ENCODE results near the gene SLC16A12.

The SLC16A12 gene, protein sequence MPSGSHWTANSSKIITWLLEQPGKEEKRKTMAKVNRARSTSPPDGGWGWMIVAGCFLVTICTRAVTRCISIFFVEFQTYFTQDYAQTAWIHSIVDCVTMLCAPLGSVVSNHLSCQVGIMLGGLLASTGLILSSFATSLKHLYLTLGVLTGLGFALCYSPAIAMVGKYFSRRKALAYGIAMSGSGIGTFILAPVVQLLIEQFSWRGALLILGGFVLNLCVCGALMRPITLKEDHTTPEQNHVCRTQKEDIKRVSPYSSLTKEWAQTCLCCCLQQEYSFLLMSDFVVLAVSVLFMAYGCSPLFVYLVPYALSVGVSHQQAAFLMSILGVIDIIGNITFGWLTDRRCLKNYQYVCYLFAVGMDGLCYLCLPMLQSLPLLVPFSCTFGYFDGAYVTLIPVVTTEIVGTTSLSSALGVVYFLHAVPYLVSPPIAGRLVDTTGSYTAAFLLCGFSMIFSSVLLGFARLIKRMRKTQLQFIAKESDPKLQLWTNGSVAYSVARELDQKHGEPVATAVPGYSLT

DNA sequence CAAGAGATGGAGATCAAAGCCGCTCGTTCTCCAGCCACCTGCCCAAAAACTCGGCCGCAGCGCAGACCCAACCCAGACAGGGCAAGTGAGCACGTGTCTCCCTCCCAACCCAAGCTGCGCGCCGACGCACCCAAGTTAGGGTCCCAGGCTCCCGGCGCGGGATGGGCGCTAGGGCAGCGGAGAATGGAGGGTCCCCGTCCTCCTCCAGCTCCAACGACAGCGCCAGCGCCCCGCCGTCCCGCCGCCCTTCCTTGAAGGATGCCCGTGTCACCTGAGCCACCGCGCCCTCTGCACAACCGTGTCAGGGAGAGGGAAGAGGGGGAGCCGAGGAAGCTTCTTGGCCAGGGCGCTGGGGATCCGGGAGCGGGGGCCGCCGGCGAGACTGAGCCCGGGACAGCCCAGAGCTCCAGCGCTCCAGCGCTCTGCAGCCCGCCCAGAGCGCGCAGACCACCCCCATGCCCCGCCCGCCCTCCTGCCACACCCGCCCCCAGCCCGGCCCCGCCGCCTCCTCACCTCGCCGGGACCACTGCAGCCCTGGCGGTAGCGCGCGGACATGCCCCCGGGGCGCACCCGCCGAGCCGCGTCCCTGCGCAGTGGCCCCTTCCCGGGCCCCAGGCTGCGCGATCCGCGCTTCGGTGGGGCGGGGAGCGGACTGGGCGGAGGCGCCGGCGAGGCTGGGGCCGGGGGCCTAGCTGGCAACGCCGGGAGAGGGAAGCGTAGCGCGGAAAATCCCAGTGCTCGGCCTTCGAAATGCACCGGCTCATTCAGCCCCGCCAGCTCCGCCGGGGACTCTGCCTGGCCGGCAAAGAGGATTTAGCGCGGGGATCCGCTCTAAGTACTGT, at the start of gene SLC16A12:
Gene SLC16A12, minus strand, starts transcription at position 424 of the 842 bp plus-strand sequence. CDS start 73,016 bp downstream, outside the sequence.
- no peak for DNase-seq (ENCODE audit: low read depth)

DNA sequence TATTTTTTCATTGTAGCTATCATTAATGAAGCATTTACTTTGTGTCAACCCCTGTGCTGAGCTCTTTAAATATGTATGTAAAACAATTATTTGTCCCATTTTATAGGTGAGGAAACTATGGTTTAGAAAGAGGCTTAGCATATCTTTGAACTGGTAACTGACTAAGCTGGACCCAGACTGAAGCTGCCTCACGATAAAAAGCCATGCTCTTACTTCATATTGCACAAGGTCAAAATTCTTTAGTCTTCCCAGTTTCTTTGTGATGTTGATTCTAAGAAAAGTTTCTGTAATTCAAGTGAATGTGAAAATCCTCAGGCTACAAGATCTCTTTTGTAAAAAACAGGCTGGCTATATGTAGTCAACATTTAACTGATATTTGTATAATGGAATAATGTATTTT, 46.6 kb upstream of the SLC16A12 start:
- no peak for DNase-seq (ENCODE audit: low read depth)

DNA sequence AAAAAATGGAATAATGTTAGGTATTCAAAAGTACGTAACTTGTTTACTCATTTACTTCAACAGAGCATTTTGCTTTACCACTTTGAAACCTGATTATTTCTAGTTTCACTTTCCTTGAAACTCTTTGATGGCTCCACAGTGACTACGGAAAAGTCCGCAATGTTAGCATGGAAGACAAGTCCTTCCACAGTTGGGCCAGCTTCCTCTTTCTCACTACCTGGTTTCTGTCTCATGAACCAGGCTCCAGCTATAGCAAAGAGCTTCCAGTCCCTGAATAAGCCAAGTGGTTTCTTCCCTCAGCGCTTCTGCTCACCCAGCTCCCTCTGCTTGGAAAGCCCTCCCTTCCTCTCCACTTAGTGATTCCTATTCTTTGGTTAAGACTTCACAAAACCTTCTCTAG, 44.8 kb upstream of the SLC16A12 start:
- no peak for DNase-seq (ENCODE audit: low read depth)

DNA sequence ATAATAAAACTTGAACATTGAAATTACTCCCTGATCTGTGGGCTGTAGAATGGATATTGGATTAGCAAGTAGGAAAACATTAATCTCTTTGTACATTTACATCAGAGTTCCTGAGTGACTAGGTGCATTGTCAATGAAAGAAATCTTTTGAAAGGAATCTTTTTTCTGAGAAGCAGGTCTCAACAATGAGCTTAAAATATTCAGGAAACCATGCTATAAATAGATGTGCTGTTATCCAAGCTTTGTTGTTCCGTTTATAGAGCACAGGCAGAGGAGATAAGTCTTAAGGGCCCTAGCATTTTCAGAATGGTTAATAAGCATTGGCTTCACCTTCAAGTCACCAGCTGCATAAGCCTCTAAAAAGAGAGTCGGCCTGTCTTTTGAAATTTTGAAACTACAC, 41.3 kb upstream of the SLC16A12 start:
- no peak for DNase-seq (ENCODE audit: low read depth)

DNA sequence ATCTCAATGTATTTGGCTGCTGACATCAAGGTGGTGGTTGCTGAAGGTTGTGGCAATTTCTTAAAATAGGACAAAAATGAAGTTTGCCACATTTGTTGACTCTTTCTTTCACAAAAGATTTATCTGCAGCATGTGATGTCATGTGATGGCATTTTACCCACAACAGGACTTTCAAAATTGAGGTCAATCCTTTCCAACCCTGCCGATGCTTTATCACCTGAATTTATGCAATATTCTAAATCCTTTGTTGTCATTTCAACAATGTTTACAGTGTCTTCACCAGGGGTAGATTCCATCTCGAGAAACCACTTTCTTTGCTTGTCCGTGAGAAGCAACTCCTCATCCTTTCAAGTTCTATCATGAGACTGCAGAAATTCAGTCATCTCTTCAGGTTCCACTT, 40.6 kb upstream of the SLC16A12 start:
- DNase-seq (ENCODE audit: low read depth), result no peak

DNA sequence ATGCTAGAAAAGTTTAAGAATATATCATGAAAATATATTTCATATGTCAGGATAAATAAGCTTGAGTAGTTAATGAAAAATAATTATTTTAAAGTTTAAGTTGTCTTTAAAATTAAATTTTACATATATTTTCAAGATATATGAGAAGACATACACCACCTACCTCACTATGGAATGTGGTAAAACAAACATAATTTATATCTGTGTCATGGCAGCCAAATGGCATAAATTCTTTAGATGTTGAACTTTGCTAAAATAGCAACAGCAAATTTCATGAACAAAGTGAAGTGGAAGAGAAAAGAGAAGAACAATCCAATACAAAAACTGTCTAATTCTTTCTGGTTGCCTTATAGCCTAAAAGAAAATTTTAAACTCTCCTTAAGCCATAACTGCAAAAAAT, 39.6 kb upstream of the SLC16A12 start:
- no peak for DNase-seq (ENCODE audit: low read depth)

DNA sequence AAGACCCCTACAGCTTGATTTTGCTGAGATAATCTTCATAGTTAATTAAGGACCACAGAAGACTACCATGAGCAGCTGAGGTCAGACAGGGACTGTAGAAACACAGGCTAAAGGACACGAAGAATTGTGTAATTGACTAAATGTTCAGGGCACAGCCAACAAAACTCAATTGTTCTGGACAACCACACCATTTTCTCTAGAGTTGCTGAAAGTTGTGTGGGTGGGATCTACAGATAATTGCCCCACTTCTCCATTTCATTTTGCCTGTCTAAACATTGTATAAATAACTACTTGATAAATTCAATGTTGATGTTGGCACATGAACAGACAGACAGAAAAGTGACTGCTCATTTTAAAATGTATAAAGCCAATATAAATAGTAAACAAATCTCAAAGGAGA, 39.0 kb upstream of the SLC16A12 start:
- DNase-seq (ENCODE audit: low read depth), result no peak

DNA sequence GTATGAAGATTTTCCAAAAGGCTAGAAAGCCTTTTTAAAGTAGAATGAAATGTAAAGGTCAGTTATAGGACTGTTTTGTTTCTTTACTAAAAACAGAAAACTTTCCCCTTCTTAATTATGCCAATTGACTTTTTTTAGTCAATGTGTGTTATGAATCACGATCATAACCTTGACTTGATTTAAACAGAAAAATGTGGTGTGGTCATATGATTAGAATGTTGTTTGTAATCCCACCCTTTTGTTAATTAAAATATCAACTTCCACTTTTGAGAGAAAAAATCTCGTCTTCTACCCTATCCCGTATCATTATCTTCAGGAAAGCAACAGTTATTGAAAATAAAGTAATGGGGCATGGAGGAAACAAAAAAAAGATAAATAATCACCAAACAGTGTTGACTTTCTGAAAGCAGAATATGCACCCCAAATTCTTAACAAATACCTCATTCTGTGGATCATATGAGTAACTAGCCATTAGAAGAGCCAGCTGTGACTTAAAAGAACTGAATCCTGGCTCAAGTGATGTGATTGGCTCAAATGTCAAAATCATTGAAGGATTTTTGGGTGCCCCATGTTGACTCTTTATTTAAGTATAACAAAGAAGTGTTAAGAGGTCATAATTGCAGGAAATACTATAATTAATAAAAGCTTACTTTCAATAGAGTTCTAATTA, 32.3 kb upstream of the SLC16A12 start:
- DNase-seq (ENCODE audit: low read depth), result no peak

DNA sequence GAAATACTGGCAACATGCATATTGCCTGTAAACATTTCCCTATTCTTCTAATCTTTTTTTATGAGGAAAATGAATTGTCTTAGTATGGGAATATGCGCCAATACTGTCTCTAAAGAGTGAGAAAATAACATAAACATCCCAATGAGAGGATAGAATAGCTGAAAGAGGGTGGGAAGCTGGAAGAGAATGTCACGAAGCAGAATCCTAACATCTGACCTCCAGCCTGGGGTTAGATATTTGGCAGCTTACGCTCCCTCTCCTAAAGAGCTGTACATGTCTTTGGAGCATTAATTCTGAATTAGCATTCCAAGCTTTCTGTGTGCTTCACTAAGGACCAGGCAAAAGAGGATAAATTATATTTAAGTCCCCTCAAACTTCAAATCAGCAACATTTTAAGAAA, 31.6 kb upstream of the SLC16A12 start:
- no peak for DNase-seq (ENCODE audit: low read depth)

DNA sequence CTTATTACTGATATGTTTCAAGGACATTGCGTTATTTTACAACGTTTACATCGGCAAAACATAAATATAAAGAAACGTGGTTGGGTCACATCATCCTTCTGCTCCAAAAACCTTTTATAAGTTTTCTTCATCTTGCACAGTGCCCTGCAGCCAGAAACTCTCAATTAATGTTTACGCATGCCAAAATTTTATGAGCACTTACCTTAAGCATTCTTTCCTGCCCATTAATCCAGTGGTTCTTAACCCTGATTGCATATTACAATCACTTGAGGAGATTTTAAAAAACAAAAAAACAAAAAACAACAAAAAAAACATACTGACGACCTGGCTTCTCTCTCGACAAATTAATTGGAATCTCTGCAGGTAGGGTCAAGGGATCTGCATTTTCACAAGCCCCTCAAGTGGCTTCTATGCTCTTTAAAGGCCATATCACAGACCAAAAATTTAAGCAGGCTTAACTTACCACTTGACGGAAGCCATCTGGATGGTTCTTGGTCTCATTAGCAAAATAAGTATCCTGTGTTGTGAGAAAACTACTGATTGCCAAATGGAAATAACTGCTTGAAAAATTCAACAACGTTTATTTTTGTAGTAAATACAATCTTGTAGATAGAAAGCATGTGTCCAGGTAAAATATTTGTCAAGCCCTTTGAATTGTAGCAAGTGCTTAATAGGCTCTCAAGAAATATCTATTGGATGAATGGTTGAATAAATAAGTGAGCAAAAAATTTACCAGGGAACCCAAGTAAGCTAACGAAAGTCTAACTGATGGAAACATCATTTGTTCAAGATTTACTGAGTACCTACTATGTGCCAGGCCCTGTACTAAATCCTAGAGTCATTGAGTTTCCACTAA, 30.9 kb upstream of the SLC16A12 start:
- no peak for DNase-seq (ENCODE audit: low read depth)

DNA sequence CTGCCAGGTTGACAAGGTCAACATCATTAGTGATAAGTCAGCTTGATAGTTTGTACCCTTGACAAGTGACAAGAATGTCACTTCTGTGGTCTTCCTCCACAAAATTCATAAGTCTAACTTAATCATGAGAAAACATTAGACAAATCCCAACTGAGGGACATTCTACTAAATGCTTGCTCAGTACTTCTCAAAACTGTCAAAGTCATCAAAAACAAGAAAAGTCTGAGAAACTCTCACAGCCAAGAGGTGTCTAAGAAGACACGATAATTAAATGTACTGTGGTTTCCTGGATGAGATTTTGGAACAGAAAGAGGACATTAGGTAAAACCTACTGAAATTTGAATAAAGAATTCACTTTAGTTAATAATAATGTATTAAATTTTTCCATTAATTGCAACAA, 29.8 kb upstream of the SLC16A12 start:
- no peak for DNase-seq (ENCODE audit: low read depth)

DNA sequence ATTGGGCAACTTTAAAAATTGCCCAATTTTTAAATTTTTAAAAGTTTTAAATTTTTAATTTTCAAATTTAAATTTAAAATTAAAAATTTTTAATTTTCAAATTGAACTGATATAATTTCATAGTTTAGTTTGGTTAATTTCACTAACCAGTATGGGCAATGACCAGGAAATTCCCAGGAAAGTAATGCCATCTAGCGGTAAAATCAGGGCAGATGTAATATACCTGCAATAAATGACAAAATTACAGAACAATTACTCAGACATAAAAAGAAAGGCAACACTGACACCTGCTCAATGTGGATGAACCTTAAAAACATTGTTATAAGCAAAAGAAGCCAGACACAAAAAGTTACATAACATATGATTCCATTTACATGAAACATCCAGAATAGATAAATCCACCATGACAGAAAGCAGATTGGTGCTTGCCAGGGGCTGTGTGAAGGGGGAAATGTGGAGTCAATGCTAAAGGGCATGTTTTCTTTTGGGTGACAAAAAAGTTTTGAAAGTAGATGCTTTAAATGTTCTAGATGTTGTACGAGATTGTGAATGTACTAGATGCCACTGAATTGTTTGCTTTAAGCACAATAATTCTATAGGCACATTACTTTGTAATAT, 28.6 kb upstream of the SLC16A12 start:
- DNase-seq (ENCODE audit: low read depth), result peak; percentile 33

DNA sequence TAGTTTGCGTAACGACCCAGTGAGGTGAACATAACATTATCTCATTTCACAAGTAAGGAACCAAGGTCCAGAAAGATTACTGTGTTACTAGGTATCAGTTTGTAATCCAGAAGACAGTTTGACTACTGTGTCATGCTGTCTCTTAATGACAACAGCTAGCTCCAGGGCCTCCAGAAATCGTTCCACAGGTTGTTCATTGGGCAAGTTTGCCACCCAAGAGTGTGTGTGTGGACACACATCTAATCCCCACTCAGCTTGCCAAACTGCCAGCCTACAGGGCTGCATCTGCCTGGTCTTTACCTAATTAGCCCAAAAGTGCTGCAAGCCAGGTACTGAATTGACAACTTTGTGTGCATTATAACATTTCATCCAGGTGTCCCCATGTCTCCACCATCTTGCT, 27.9 kb upstream of the SLC16A12 start:
- DNase-seq (ENCODE audit: low read depth), result no peak

DNA sequence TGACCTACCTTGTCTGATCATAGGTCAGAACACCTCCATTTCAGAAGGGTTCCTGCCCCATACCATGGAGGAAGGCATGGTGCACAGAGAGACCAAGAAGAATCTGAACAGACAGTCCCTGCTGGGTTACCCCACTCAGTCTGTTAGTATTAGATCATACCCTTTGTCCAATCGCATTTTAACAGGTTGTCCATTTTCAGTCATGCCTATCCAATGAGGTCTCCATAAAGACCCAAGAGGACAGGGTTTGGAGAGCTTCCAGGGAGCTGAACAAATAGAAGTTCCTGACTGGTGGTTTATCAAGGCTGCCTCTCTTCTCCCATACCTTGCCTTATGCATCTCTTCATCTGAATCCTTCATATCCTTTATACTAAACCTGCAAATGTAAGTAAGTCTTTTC, 21.2 kb upstream of the SLC16A12 start:
- no peak for DNase-seq (ENCODE audit: low read depth)

DNA sequence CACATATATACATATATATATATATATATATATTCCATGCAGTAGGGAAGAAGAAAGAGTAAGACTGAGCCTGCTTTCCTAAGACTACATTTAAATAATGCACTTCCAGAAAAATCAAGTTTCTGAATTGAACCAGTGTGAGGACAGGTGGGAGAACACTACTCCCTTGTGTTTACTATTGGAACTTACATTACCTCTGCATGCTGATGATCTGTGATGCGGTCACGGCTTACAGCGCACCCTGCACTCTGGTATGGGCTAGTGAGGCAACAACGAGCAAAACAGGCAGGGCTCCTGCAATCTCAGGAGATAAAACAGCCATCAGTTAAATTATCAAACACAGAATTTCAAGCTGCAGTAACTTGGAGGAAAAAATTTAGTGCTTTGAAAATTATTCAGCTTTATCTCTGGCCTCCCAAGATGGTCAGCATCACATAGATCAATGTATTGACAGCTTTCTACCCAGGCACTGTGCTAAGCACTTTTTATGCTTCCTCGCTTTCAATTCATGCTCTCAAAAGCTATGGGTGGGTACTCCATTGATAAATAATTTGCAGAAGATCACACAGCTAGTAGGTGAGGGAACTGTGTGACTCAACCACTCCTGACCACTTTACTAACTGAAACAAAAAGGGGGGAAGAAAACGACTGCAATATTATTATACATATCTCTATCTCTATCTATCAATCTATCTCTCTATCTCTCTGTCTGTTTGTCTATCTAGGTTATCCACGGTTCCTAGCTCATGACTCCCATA, 20.5 kb upstream of the SLC16A12 start:
- DNase-seq (ENCODE audit: low read depth), result peak; percentile 12

DNA sequence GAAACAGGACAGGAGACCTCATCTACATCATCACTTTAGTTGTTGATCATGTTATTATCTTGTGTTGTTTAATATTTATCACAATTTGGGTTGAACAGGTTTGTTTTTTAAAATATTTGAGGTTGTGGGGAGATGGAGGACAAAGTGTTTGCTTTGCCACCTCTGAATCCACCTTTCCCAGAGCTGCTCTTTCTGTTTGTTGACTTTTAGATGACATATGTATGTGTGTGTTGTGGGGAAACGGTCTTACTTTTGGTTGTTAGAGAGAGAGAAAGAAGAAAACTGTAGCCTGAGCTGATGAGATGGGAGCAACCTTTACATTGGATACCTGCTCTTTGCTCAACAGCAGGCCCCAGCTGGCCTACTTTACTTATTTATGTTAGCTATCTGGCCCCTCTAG, 19.0 kb upstream of the SLC16A12 start:
- DNase-seq (ENCODE audit: low read depth), result no peak

DNA sequence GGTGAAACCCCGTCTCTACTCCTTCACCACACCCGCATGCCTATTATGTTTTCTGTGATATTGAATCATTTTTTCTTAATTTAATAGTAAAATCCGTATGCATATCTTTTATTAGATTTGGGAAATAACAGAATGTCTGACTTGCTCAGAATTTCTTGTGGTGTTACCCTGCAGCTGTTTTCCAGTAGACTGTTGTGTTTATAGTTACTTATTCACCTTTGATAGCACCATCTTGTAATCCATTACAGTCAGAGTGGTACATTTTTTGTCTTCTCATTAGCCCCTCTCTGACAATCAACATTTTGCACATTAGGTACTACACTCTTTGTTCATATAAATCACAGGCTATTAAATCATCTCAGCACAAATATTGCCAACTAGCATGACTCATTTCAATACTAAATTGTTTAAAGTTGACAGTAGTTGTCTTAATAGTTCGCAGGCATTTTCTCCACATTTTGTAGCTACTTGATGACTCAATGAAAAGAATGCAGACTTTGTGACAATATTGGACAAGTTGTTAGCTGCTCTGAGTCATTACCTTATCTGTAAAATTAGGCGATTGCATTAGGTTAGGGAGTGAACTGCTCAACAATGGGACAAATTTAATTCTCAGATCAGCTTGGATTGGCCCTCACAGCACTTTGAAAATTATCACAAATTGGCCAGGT, 17.8 kb upstream of the SLC16A12 start:
- peak; percentile 80 for DNase-seq (ENCODE audit: low read depth)

DNA sequence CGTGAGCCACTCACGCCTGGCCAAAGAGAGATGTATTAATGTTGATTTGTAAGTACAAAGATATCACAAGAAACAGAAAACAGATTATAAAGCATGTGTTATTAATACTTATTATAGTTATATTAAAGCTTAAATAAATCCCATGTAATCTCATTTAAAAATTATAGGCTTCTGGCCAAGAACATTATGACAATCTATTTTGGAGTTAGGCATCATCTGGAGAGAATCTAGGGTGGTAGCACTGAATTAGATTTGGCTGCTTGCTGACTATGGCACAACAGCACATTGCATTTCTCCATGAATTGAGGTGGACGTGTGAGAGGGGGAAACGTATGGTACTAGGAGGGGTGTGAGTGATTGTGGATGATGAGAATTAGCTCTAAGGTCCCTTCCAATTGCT, 16.8 kb upstream of the SLC16A12 start:
- no peak for DNase-seq (ENCODE audit: low read depth)

DNA sequence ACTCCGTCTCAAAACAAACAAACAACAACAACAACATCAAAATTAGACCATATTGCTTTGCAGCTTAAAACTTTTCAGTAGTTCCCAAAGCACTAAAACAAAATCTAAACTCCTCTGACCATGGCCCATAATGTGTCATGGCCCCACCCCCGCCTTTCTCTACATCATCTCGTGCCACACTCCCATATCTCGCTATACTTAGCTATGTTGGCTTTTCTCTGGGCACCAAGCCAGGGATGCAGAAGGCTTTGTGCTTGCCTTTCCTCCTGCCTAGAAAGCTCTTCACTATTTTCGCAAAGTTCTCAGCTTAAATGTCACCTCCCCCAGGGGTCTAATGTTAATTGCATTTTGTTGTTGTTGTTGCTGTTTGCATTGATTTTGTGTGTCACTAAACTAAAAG, 15.1 kb upstream of the SLC16A12 start:
- no peak for DNase-seq (ENCODE audit: low read depth)

DNA sequence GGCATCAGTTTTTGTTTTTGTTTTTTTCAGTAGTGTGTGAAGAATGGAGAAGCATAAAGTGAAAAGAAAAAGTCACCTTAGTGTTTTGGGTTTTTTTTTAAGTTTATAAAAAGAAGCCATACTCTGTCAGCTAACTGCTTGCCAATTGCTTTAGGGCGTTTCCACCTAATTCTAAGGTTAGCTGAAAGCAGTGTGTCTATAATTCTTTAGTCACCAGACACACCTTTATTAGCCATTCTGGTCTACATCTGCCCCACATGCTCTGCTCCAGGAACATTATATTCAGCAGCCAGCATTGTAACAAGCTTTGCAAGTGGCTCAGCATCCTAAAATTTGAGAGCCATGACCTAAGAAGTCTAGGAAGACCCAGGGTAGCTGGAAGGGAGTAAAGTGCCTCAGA, 14.1 kb upstream of the SLC16A12 start:
- DNase-seq (ENCODE audit: low read depth), result no peak
